Measurements from ENCODE around the gene EXOC1. TPM values are rescaled to one million over a fixed set of nuclear protein-coding genes. Genes with fewer than 3 reads are reported as not detected.

Gene EXOC1
- total and polyA plus RNA-seq, 10 donors: 15.6 to 52.8 (median 43.0) TPM

- no peak overlapping the region for H3K27ac ChIP-seq
- H3K9me3 ChIP-seq: peaks cover 0 to 9% (median 0%) of the 10 kb centered on the region in 8 donors
- no peaks in the 10 kb centered on the region for H3K36me3 ChIP-seq
- H3K4me1 ChIP-seq: peaks cover 0 to 6% (median 0%) of the 10 kb centered on the region in 6 donors
- H3K27me3 ChIP-seq (replicated peaks in 1 of 7): no peaks in the 10 kb centered on the region
- no peak for DNase-seq
- no peak overlapping the region for H3K4me3 ChIP-seq
- intact Hi-C loops (cut with DNase I; ENCODE audit: low total_unique reads): no loop called here
- TF ChIP-seq POLR2A (IDR thresholded peaks at IDR 0.05) (no peak), POLR2AphosphoS5 (IDR thresholded peaks at IDR 0.05) (no peak)
Measured at GRCh38 chr4:55926610-55927009, 73.2 kb downstream of the EXOC1 start.

GRCh38 chr4:55927803-55928437 is 74.5 kb downstream of the EXOC1 start:
- Histone ChIP-seq H3K36me3 (no peaks in the 10 kb centered on the region), H3K27me3 (replicated peaks in 1 of 7) (no peaks in the 10 kb centered on the region), H3K4me3 (no peak overlapping the region), H3K27ac (no peak overlapping the region), H3K9me3 (peaks cover 0 to 11% (median 0%) of the 10 kb centered on the region in 8 donors), H3K4me1 (peaks cover 0 to 6% (median 0%) of the 10 kb centered on the region in 6 donors)
- DNase-seq: no peak
- 77 to 93% (median 91%) methylated on average over 2 of the region's 2 CpGs for WGBS, 5 donors
- intact Hi-C loops (cut with DNase I; ENCODE audit: low total_unique reads): no loop called here
- TF ChIP-seq POLR2AphosphoS5 (IDR thresholded peaks at IDR 0.05) (no peak), CTCF (IDR thresholded peaks at IDR 0.05 in 8 of 11, conservative IDR thresholded peaks at IDR 0.05 in 3 of 11) (no peak), POLR2A (IDR thresholded peaks at IDR 0.05) (no peak)

- Histone ChIP-seq H3K9me3 (peaks cover 0 to 19% (median under 1%) of the 10 kb centered on the region in 8 donors), H3K4me3 (no peak overlapping the region), H3K4me1 (peaks cover 0 to 6% (median 0%) of the 10 kb centered on the region in 6 donors), H3K36me3 (no peaks in the 10 kb centered on the region), H3K27me3 (replicated peaks in 1 of 7) (no peaks in the 10 kb centered on the region), H3K27ac (peak overlapping the region in 1 of 8 donors; percentile 10)
- 56 to 94% (median 67%) methylated on average over 1 of the region's 1 CpG for WGBS, 5 donors
- DNase-seq: no peak
- intact Hi-C loops (cut with DNase I; ENCODE audit: low total_unique reads): no loop called here
- TF ChIP-seq POLR2A (IDR thresholded peaks at IDR 0.05) (no peak), CTCF (IDR thresholded peaks at IDR 0.05 in 8 of 11, conservative IDR thresholded peaks at IDR 0.05 in 3 of 11) (no peak), POLR2AphosphoS5 (IDR thresholded peaks at IDR 0.05) (no peak)
Measured at GRCh38 chr4:55928846-55929245, 75.4 kb downstream of the EXOC1 start.

- peak overlapping the region in 1 of 8 donors; percentile 9 for H3K27ac ChIP-seq
- WGBS, 5 donors: 56 to 61% (median 59%) methylated on average over 2 of the region's 2 CpGs
- DNase-seq: no peak
- H3K4me1 ChIP-seq: peaks cover 0 to 6% (median 0%) of the 10 kb centered on the region in 6 donors
- no peak overlapping the region for H3K4me3 ChIP-seq
- H3K9me3 ChIP-seq: peaks cover 0 to 40% (median 18%) of the 10 kb centered on the region in 8 donors
- intact Hi-C loops (cut with DNase I; ENCODE audit: low total_unique reads): no loop called here
- H3K36me3 ChIP-seq: no peaks in the 10 kb centered on the region
- no peaks in the 10 kb centered on the region for H3K27me3 ChIP-seq (replicated peaks in 1 of 7)
- no peak for TF ChIP-seq CTCF (IDR thresholded peaks at IDR 0.05 in 8 of 11, conservative IDR thresholded peaks at IDR 0.05 in 3 of 11)
Measured at GRCh38 chr4:55931043-55931442, 77.6 kb downstream of the EXOC1 start.

Measured in spleen (tissue), 11 donors.